ENCODE results near the gene IPPK.

IPPK gene

GRCh38 chr9:92669890-92670708 lies at the start of gene IPPK:
IPPK (minus strand) TSS chr9:92670131; CDS start chr9:92669988, 143 bp downstream.
- TF ChIP-seq, protein P1, sequence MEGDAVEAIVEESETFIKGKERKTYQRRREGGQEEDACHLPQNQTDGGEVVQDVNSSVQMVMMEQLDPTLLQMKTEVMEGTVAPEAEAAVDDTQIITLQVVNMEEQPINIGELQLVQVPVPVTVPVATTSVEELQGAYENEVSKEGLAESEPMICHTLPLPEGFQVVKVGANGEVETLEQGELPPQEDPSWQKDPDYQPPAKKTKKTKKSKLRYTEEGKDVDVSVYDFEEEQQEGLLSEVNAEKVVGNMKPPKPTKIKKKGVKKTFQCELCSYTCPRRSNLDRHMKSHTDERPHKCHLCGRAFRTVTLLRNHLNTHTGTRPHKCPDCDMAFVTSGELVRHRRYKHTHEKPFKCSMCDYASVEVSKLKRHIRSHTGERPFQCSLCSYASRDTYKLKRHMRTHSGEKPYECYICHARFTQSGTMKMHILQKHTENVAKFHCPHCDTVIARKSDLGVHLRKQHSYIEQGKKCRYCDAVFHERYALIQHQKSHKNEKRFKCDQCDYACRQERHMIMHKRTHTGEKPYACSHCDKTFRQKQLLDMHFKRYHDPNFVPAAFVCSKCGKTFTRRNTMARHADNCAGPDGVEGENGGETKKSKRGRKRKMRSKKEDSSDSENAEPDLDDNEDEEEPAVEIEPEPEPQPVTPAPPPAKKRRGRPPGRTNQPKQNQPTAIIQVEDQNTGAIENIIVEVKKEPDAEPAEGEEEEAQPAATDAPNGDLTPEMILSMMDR (IDR thresholded peaks at IDR 0.05; ENCODE audit: insufficient read depth, low read depth, low read length, missing control alignments) = no peak
- DNase-seq (ENCODE audit: low read depth) = peak; percentile 99
- H3K4me3 ChIP-seq (ENCODE audit: low read length) = peak within 1 kb of the TSS; percentile 85

DNA sequence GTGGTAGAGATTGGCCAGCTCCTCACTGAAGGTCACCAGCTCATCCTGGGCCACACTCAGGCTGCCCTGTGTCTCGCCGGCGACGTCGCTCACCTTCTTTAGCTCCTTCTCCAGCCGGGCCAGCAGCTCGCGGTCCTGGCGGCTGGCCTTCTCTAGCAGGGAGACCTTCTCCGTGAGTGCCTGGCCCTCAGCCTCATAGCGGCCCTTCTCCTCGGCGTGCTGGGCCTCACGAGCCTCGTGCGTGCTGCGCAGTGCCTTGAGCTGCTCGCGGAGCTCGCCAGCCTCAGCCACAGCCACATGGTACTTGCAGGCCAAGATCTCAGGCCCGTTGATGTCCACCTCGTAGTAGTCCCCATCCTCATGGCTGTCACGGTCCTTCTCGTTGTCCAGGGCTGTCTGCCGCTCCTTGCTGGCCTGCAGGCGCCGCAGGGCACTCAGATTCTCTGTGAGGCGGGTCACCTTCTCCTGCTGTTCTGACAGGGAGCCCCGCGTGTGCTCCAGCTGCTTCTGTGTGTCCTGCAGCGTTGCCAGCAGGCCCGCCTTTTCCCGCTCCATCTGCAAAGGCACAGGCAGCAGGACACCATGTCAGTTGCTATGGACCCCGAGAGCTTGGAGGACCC lies 49.2 kb upstream of the IPPK start:
- no peak overlapping the region for H3K4me3 ChIP-seq (ENCODE audit: low read length)
- TF ChIP-seq, protein P1 (IDR thresholded peaks at IDR 0.05; ENCODE audit: insufficient read depth, low read depth, low read length, missing control alignments) = no peak
- DNase-seq (ENCODE audit: low read depth) = no peak

DNA sequence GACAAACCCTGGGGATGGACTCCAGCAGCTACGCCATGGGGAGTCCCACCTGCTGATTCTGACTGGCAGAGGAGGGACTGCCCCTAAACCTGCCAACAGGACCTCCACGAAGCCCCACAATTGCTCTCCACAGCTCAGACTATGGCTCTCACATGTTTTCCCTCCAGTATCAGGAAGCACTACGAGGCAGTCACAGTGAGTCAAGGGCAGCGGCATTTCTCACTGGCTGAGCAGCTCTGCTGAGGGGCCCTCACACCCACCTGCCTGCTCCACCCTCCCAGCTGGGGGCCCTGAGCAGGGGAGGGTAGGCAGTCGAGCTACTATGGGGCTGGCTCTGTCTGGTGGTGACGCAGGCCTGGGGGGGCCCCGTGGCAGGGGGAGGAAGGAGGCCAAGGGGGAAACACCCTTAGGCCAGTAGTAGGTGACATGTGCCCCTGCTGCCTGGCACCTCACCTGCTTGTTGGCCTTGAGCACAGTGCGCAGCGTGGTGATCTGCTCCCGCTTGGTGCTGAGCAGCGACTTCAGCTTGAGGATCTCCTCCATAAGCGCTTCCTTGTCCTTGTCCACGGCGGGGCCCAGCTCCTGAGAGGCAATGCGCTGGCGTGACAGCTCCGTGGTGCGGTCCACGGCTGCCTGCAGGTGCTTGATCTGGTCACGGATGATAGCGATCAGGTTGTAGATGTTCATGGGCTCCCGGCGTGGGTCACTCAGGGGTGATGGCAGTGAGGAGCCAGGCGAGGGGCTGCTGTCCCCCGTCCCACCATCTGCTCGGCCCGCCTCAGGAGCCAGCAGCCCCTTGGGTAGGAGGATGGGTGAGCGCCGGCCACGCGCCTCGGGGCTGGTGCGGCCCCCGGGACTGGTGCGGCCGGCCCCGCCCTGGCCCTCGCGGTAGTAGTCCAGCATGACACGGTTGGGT lies 48.4 kb upstream of the IPPK start:
- peak; percentile 43 for DNase-seq (ENCODE audit: low read depth)
- TF ChIP-seq, protein P1 (IDR thresholded peaks at IDR 0.05; ENCODE audit: insufficient read depth, low read depth, low read length, missing control alignments) = no peak
- H3K4me3 ChIP-seq (ENCODE audit: low read length) = no peak overlapping the region

- no peak overlapping the region for H3K4me3 ChIP-seq (ENCODE audit: low read length)
- peak; percentile 48 for DNase-seq (ENCODE audit: low read depth)
- TF ChIP-seq, protein P1 (IDR thresholded peaks at IDR 0.05; ENCODE audit: insufficient read depth, low read depth, low read length, missing control alignments) = no peak
These were observed 47.5 kb upstream of the IPPK start for GRCh38 chr9:92717201-92718085.

GRCh38 chr9:92716557-92716956 lies 46.6 kb upstream of the IPPK start:
- no peak overlapping the region for H3K4me3 ChIP-seq (ENCODE audit: low read length)
- TF ChIP-seq, protein P1 (IDR thresholded peaks at IDR 0.05; ENCODE audit: insufficient read depth, low read depth, low read length, missing control alignments) = peak; percentile 93

More at GRCh38 chr9:92716557-92716956, 46.6 kb upstream of the IPPK start:
- peak; percentile 72 for DNase-seq (ENCODE audit: low read depth)
